GM21825 (cell line): Measurements from ENCODE around the gene DHFR.
A peak's percentile ranks its signal among the peaks of the same experiment; 100 is the strongest.
"Not testable (repeated sequence)": the region's sequence is repeated elsewhere in the genome, so short reads cannot be mapped to it uniquely, and the experiment has no call there.

Source experiments
- ATAC-seq: cut with Tn5 transposase; IDR thresholded peaks from one replicate; pipeline ENCODE4 v1.9.1; 2021; ENCODE audit warnings: mild to moderate bottlenecking, moderate library complexity; ENCODE audit not compliant: unreplicated experiment

The DHFR gene

DNA sequence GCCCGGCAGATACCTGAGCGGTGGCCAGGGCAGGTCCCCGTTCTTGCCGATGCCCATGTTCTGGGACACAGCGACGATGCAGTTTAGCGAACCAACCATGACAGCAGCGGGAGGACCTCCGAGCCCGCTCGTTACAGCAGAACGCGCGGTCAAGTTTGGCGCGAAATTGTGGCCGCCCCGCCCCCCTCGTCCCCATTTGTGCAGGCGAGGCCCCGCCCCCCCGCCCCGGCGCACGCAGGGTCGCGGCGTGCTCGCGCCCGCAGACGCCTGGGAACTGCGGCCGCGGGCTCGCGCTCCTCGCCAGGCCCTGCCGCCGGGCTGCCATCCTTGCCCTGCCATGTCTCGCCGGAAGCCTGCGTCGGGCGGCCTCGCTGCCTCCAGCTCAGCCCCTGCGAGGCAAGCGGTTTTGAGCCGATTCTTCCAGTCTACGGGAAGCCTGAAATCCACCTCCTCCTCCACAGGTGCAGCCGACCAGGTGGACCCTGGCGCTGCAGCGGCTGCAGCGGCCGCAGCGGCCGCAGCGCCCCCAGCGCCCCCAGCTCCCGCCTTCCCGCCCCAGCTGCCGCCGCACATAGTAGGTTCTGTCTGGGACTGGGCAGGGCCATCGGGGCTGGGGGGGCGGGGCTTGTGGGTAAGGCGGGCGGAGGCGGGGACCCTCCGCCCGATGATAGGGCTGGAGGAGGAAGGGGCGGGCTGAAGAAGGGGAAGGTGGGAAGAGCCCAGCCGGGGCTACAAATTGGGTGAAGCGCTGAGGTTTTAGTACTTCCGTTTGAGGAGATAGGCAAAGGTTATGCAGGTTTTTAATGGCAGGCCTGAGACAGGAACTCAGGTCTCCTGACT, at the start of gene DHFR, which contains the start of gene MSH3:
Gene DHFR, minus strand, starts transcription at position 593 of the 840 bp plus-strand sequence. Its CDS starts 494 bp downstream, at position 99.
Gene MSH3, plus strand, starts transcription at position 262 of the 840 bp plus-strand sequence. Its CDS starts 76 bp downstream, at position 338.
- peak; percentile 42 for ATAC-seq

DNA sequence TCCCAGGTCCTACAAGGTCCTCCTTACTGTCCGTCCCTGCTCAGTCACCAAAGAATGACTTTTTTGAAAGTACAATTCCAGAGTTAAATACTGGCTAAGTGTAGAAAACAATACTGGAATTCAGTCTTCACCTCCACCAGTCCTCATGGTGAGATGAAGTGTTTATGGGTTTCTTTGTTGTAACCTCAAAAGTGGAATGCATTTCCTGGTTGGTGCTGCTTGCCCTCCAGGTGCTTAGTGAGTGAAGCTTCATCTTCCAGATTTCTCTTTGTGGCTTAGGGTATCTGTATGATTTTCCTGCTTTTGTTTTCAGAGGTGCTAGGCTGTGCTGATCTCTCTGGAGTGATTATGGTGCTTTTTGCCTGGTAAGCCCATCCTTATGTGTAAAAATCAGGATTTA, 49.4 kb upstream of the DHFR start:
- no peak for ATAC-seq

DNA sequence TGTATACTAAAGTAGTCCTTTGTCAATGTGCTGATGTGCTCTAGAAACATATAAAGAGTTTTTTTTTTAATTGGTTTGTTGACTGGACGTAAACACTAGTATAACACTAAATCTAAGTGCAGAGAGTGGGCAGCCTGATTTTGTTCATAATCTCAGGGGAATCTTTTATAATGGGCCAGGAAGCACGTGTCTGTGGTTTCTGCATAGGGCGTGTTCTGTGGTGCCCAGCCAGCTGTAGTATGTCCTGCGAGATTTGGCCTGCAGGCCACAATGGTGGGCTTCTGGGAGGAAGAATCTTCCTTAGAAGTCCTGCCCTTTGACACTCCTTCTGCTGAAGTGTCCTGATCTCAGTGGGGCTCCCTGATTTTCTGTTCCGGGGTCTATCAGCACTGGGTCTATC, 49.0 kb upstream of the DHFR start:
- no peak for ATAC-seq

DNA sequence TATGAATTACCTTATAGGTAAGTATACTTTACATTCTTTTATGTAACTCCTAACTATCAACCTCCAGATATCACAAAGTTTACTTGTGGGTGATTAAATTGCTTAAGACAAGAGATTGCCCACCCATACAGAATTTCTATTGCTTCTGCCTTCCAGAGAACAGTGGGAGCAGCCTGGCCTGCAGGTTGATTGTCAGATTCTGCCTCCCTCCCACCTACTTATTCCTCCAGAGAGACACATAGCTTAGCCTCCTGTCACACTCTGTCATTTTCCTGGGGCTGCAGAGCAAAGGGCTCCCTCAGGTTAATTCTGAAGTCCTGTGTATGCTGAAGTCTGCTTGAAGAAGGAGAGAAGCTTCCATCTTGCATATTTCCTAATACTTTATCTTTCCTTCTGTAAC, 48.5 kb upstream of the DHFR start:
- ATAC-seq, result no peak

DNA sequence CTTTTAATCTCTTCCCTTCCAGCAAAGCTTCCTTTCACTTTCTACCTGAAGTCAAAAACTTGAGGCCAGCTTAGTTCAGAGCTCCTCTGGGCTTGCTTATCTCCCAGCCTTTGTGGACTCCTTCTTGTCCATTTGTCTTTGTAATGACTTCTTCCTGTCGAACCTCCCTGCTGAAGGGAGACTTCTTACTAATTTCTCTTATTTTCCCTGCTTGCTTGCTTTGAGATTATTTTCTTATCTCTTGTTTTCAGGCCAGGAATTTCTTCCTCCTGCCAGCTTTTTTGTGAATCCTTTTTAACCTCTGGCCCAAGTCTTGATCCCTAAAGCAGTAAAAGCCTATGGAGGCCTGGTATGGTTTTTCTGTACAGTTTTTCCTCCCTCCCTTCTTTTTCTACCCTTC, 46.8 kb upstream of the DHFR start:
- no peak for ATAC-seq

DNA sequence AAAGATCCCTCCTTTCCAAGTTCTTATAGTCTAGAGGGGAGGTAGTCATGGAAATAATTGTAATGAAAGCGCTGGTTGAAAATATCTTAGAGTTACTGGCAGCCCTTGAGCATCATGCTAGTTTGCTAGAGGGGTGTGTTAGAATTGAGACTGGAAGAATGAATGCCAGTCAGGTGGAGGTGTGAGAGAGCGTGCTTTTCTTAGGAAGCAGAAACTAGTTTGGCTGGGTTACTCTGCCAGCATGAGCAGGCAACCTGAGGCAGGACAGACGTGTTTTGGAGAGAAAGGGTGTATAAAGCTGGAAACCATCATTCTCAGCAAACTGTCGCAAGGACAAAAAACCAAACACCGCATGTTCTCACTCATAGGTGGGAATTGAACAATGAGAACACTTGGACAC, 43.6 kb upstream of the DHFR start:
- no peak for ATAC-seq

DNA sequence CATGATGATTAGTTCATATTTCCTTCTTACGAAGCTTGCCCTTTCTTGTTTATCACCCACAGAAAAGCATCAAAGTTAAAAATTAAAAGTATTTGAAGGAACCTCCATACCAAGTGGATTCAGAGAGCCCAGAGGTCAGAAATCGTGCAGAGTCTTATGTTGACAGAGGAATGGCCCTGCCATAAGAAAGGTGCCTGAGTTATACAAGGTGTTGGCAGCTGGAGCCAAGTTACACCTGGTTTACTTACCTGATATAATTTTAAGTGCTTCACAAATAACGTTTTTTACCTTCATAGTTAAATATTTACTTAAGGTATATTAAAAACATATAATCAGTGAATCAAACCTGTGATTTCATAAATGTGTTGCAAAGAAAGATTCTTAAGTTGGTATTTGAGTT, 42.3 kb upstream of the DHFR start:
- no peak for ATAC-seq

DNA sequence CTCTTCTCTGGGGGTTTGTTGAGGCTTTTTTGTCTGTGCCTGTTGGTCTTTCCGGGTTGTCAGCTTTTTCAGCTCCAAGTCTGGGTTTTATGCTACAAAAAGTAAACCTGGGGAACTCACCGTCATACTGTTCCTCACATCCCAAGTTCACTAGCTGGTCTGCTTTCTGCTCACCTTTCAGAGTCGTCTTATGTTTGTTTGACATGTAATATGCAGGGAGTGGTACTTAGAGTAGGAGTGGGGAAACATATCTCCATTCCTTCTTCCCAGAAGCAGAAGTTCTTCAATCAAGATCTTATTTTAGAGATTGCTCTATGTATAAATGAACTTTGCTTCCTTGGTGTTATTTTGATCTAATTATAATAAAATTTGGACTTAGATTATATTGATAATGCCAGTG, 41.7 kb upstream of the DHFR start:
- ATAC-seq, result no peak

DNA sequence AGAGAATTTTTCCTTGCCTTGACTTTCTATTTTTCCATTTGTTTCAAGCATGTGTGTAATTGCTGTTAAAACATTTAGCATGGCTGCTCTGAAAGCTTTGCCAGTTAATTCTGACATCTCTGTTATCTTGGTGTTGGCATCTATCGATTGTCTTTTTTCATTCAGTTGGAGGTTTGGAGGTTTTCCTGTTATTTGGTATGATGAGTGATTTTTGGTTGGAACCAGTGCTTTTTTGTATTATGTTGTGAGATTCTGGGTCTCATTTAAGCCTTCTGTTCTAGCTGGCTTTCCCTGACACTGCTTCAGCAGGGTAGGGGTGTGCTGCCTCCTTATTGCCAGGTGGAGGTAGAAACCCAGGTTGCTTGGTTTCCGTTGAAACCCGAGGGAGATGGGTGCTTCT, 40.9 kb upstream of the DHFR start:
- ATAC-seq, result no peak

DNA sequence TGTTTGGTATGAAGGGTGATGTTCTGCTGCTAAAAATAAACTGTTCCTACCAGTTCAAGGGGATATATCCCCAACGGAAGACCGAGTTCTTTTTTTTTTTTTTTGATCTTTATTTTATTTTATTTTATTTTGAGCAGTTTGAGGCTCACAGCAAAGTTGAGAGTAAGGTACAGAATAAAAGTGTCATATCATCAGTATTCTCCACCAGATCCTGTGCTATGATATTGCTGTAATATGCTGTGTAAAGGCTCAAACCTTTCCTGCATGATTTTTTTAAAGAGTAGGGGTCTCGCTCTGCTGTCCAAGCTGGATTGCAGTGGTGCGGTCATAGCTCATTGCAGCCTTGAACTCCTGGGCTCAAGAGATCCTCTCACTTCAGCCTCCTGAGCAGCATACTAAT, 34.8 kb upstream of the DHFR start:
- no peak for ATAC-seq

DNA sequence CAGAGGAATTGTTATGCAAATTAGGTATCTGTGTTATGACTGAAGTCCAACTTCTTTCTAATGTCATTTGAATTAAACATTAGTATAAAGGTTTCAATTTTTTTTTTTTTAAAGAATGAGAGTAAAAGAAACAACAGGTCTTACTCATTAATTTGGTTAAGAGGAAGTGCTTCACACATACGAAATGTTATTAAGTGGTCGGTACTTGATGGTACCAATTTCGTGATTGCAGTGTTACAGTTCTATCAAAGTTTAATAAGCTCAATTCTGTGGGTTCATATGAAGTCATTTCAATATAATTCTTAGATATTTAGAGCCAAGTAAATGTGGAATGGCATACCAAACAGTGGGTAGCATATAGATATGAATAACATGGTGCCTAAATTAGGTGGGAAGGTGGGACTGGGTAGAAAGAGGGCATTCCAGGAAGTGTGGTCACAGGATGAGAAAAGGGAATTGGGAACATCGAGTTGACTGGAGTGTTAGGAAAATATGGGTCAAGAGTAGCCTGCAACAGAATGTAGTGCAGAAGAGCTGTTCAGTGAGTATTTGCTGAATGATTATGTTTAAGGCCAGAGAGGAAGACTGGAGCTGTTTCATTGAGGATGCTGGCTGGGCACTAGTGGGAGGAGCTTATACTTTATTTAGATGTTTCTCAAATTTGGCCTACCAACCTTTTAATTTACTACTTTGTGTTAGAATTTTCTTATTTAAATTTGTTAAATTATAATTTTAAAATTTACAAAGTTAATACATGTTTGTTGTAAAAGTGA, 34.1 kb upstream of the DHFR start:
- ATAC-seq, result no peak

DNA sequence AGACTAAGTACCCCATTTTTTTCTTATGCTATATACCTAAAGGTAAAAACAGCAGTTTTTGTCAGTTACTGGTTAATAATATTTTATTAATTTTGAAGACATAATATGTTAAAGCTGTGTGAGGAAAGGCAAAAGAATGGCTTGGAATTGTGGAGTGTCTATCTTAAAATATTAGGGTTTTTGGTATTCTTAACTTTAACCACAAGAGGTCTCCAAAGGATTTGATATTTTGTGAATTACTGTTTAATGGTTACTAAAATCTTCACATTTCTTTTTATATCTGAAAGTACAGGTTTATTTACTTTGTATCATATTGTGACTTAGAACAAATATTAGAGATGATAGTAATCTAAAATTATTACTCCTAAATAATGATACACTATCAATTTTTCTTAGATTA, 32.0 kb upstream of the DHFR start:
- no peak for ATAC-seq

DNA sequence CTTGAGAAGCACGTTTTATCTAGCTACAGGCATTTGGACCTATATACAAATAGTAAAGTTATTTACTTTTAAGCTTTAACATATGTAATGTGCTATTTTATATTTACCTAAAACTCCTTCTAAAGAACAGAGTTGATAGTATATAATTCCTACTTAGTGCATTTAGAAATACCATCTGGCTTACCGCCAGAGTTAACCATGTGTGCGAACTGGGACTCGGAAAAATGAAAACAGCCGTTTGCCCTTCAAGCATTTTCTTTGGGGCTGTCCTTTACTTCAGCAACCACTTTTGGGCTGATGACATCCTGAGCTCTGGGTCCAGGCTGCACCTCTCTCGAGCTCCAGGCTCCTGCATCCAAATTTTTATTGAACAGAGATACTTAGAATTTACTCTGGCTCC, 21.9 kb upstream of the DHFR start:
- ATAC-seq, result no peak

DNA sequence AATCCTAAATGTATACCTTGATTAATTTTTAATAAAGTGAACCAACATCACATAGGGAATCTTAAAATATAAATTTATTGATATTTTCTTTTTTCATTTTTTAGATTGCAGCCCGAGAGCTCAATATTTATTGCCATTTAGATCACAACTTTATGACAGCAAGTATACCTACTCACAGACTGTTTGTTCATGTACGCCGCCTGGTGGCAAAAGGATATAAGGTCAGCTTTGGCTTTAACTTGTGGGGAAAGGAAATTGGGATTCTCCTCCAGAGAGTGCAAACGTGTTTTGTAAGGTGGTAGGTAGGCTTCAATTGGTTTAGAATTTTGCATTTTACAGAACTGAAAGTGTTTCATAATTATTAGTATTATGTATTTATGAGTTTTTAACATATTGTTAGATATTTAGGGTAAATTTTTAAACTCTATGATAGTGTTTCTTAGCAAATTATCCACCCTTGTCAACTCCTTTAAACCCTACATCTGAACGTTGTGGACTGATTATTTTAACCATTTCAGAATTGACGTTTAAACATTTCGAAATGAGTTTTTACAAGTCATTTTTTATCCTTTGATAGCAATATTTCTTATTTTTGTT, 17.5 kb upstream of the DHFR start:
- no peak for ATAC-seq

DNA sequence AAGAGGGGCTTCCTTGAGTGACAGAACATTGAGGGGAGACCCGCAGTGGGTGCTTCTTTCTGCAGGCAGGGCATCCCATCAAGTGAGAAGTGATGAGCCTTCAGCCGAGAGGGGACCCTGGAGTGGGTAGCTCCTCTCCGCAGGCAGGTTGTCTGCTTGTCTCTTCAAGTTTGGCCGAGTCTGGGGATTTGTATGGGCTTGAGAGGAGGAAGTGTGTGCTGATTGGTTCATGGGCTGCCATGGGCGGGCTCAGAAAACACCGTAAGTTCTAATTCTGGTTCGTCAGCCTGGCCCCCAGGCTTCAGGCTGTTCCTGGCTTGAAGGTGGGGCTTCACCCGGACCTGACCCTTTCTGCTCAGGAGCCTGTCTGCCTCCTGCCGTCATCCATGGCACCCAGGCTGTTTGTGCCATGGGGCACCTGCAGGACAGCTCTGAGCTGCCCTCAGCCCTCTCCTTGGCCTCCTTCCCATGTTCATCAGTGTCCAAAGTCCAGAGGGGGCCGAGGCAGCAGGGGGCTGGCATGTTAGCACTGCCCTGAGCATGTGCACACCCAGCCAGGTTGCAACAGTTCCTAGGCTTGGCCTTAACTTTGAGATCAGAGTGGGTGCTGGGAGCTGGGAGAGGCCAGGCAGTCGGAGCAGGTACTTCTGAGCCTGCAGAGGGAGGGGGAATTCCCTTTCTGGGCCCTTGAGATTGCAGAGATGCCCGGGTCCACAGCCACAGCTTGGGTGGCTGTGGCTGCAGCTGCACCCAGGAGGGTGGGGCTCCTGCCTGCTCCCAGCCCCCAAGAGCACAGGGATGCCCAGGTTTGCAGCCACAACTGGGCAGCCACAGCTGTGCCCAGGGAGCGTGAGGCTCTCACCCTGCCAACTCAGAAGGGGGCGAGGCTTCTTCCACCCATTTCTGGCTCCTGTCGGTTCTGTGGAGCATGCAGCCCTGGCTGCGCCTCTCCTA, 13.5 kb upstream of the DHFR start:
- no peak for ATAC-seq

DNA sequence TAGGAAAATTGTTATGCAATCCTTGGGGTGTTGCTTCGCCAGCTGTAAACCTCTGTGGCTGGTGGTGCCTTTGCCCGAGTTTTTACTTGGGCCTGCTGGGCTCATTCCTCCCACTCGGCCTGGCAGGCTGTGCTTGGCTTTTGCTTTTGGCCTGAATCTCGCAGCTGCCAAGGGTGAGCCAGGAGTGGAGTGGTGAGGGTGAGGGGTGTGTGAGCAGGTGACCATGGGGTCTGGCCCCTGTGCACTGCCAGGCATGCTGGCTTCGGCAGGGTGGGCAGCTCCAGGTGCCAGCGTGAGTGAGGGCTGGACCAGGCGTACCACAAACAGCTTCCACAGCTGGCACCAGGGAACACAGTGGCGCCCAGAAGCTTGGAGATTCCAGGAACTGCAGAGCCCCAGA, 12.6 kb upstream of the DHFR start:
- ATAC-seq, result no peak

DNA sequence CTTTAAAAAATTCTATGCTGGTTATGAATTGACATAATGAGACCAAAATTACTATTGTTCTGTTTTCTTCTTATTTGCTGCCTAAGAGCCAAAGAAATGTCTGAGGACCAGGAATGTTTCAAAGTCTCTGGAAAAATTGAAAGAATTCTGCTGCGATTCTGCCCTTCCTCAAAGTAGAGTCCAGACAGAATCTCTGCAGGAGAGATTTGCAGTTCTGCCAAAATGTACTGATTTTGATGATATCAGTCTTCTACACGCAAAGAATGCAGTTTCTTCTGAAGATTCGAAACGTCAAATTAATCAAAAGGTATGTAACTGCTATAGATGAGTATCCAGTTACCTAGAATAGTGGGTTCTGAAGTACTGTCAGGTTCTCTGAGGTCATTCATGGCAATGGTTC, 10.3 kb upstream of the DHFR start:
- ATAC-seq, result no peak

DNA sequence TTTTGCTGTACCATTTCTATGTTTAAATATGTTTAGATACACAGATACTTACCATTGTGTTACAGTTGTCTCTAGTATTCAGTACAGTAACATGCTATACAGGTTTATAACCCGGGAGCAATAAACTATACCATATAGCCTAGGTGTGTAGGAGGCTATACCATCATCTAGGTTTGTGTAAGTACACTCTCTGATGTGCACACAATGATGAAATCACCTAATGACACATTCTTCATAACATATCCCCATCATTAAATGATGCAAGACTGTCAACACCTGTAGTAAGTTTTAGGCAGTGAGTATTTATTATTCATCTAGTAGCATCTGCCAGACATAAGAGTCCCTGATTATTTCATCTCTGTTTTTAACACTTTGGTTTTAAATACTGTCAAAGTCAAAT, 7.3 kb upstream of the DHFR start:
- no peak for ATAC-seq

DNA sequence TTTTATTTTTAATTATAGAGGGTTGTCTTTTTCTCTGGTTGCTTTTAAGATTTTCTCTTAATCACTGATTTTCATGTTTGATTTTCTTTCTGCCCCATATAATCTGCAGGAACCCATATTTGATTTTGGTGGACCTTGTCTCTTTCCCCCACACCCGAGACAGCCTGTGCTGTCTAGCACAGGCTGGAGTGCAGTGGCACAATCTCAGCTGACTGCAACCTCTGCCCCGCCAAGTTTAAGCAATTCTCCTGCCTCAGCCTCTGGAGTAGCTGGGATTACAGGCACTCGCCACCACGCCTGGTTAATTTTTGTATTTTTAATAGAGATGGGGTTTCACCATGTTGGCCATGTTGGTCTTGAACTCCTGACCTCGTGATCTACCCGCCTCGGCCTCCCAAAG, 5.9 kb upstream of the DHFR start:
- not testable (repeated sequence) for ATAC-seq

DNA sequence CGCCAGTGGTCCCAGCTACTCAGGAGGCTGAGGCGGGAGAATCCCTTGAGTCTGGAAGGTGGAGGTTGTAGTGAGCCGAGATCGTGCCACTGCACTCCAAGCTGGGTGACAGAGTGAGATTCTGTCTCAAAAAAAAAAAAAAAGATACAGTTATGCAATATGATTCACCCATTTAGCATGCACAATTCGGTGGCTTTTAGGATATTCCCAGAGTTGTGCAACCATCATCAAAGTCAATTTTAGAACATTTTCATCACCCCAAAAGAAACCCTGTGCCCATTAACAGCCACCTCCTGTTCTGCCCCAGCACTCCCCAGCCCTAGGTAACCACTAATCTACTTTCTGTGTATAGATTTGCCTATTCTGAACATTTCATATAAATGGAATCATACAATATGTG, 4.3 kb upstream of the DHFR start:
- ATAC-seq, result no peak

DNA sequence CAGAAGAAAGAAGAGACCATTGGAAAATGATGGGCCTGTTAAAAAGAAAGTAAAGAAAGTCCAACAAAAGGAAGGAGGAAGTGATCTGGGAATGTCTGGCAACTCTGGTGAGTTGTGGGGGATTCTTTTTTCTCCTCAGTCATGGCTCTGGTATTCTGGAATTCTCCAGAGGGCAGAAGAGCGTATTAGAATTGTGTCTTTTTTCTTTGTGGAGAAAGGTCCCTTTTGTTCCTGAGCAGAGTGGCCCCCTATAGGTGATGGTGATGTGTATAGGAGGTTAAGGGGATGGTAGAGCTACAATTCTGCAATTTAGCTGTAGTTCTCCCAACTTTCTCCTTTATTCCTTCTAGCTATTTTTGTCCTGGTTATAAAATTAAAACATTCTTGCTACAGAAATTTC, 1.6 kb upstream of the DHFR start:
- ATAC-seq, result no peak
